HG02588 (cell line): ENCODE measurements around the gene GPC5.
"Not testable (repeated sequence)": the region's sequence is repeated elsewhere in the genome, so short reads cannot be mapped to it uniquely, and the experiment has no call there.

Experiments used
- ATAC-seq: cut with Tn5 transposase; IDR thresholded peaks from one replicate; pipeline ENCODE4 v1.9.1; 2021; ENCODE audit warnings: mild to moderate bottlenecking, moderate library complexity; ENCODE audit not compliant: unreplicated experiment

The GPC5 gene

GRCh38 chr13:91824416-91824815, 426.0 kb downstream of the GPC5 start:
- ATAC-seq, result no peak

- ATAC-seq, result no peak
Measured at GRCh38 chr13:91825516-91825915, 427.1 kb downstream of the GPC5 start.

GRCh38 chr13:91836553-91836952, 438.1 kb downstream of the GPC5 start:
- ATAC-seq, result no peak

- no peak for ATAC-seq
Measured at GRCh38 chr13:91845612-91846011, 447.2 kb downstream of the GPC5 start.

GRCh38 chr13:91863699-91864098, 465.3 kb downstream of the GPC5 start:
- no peak for ATAC-seq

- no peak for ATAC-seq
Measured at GRCh38 chr13:91868351-91868750, 469.9 kb downstream of the GPC5 start.

GRCh38 chr13:91878491-91878890, 480.1 kb downstream of the GPC5 start:
- no peak for ATAC-seq

GRCh38 chr13:91879360-91879759, 480.9 kb downstream of the GPC5 start:
- ATAC-seq, result no peak

- no peak for ATAC-seq
Measured at GRCh38 chr13:91882918-91883317, 484.5 kb downstream of the GPC5 start.

GRCh38 chr13:91889641-91890040, 491.2 kb downstream of the GPC5 start:
- ATAC-seq, result no peak

- ATAC-seq, result no peak
Measured at GRCh38 chr13:91891141-91891540, 492.7 kb downstream of the GPC5 start.

GRCh38 chr13:91893040-91893439, 494.6 kb downstream of the GPC5 start:
- no peak for ATAC-seq

- no peak for ATAC-seq
Measured at GRCh38 chr13:91894316-91894715, 495.9 kb downstream of the GPC5 start.

GRCh38 chr13:91896547-91896946, 498.1 kb downstream of the GPC5 start:
- no peak for ATAC-seq

GRCh38 chr13:91898986-91899385, 500.6 kb downstream of the GPC5 start:
- ATAC-seq, result not testable (repeated sequence)

GRCh38 chr13:91902291-91902690, 503.9 kb downstream of the GPC5 start:
- no peak for ATAC-seq

- peak; percentile 82 for ATAC-seq
Measured at GRCh38 chr13:91904005-91904404, 505.6 kb downstream of the GPC5 start.

GRCh38 chr13:91904597-91904996, 506.2 kb downstream of the GPC5 start:
- peak; percentile 73 for ATAC-seq

GRCh38 chr13:91907398-91907797, 509.0 kb downstream of the GPC5 start:
- ATAC-seq, result no peak

GRCh38 chr13:91909617-91910016, 511.2 kb downstream of the GPC5 start:
- no peak for ATAC-seq

- no peak for ATAC-seq
Measured at GRCh38 chr13:91922969-91923592, 524.7 kb downstream of the GPC5 start.

- no peak for ATAC-seq
Measured at GRCh38 chr13:91930687-91931086, 532.3 kb downstream of the GPC5 start.

- no peak for ATAC-seq
Measured at GRCh38 chr13:91934354-91934753, 535.9 kb downstream of the GPC5 start.
